Measurements from ENCODE around the gene ELANE. TPM values are rescaled to one million over a fixed set of nuclear protein-coding genes. Genes with fewer than 3 reads are reported as not detected.
"Not testable (repeated sequence)": the region's sequence is repeated elsewhere in the genome, so short reads cannot be mapped to it uniquely, and the experiment has no call there.

The ELANE gene
- total RNA-seq, 1 experiment from 2014 or later = not detected

- H3K9me3 ChIP-seq; H3K9me3 Mint-ChIP-seq (ENCODE audit: unreplicated experiment); intact Hi-C loops (cut with micrococcal nuclease; ENCODE audit: unreplicated experiment); DNase-seq; H3K27me3 ChIP-seq (replicated peaks; ENCODE audit: control insufficient read depth, insufficient read depth, low read length); H3K36me3 ChIP-seq (ENCODE audit: control insufficient read depth, insufficient read depth, low read length); H3K4me1 Mint-ChIP-seq (ENCODE audit: low read depth, unreplicated experiment); H3K4me3 ChIP-seq (ENCODE audit: low read depth, low read length); H3K27me3 Mint-ChIP-seq (ENCODE audit: insufficient read depth, unreplicated experiment); H3K4me3 Mint-ChIP-seq (ENCODE audit: unreplicated experiment); H3K4me1 ChIP-seq; POLR2A ChIA-PET; BruUV-seq (replicated peaks): not testable (repeated sequence)
- CTCF ChIA-PET = interaction anchor here (0.7 to 1.0 kb wide), 2 partner anchors 103 to 106 kb away, joined by 3 to 4 read pairs; no protein-coding TSS in a partner anchor
- Mint-ChIP-seq H3K27ac (ENCODE audit: unreplicated experiment) (peak overlapping the region; percentile 39), H3K36me3 (ENCODE audit: insufficient read depth, unreplicated experiment) (peaks cover 49% of the 10 kb centered on the region)
Measured at GRCh38 chr19:878751-879561, 26.9 kb downstream of the ELANE start.

- H3K27me3 ChIP-seq (replicated peaks; ENCODE audit: control insufficient read depth, insufficient read depth, low read length) = no peaks in the 10 kb centered on the region
- 0 out of 2 replicates have a peak, but pooled peaks cover 1% of the 10 kb centered on the region for H3K36me3 ChIP-seq (ENCODE audit: control insufficient read depth, insufficient read depth, low read length)
- TF ChIP-seq CTCF (IDR thresholded peaks at IDR 0.05; ENCODE audit: insufficient read depth in 1 of 2, low read depth in 1 of 2, low read length in 1 of 2, severe bottlenecking in 1 of 2, unreplicated experiment in 1 of 2) = no peak
- H3K4me3 Mint-ChIP-seq (ENCODE audit: unreplicated experiment) = no peak overlapping the region
- peaks cover 53% of the 10 kb centered on the region for H3K36me3 Mint-ChIP-seq (ENCODE audit: insufficient read depth, unreplicated experiment)
- DNase-seq = no peak
- intact Hi-C loops (cut with micrococcal nuclease; ENCODE audit: unreplicated experiment) = no loop called here
- ChIA-PET POLR2A (no interaction called here), CTCF (interaction anchor here (0.7 to 1.0 kb wide), 2 partner anchors 102 to 105 kb away, joined by 3 to 4 read pairs; no protein-coding TSS in a partner anchor)
- H3K4me3 ChIP-seq (ENCODE audit: low read depth, low read length) = no peak overlapping the region
- no peak overlapping the region for H3K27ac Mint-ChIP-seq (ENCODE audit: unreplicated experiment)
- H3K9me3 Mint-ChIP-seq (ENCODE audit: unreplicated experiment) = no peaks in the 10 kb centered on the region
- no TSS peak for BruUV-seq (replicated peaks)
- H3K27me3 Mint-ChIP-seq (ENCODE audit: insufficient read depth, unreplicated experiment) = no peaks in the 10 kb centered on the region
- no peaks in the 10 kb centered on the region for H3K9me3 ChIP-seq
- peaks cover 14% of the 10 kb centered on the region for H3K4me1 ChIP-seq
- H3K4me1 Mint-ChIP-seq (ENCODE audit: low read depth, unreplicated experiment) = no peaks in the 10 kb centered on the region
Measured at GRCh38 chr19:879711-880438, 27.8 kb downstream of the ELANE start.

GRCh38 chr19:881385-882071, 29.4 kb downstream of the ELANE start:
- H3K4me1 ChIP-seq = peaks cover 14% of the 10 kb centered on the region
- H3K4me3 ChIP-seq (ENCODE audit: low read depth, low read length) = no peak overlapping the region
- H3K4me3 Mint-ChIP-seq (ENCODE audit: unreplicated experiment) = no peak overlapping the region
- H3K27ac Mint-ChIP-seq (ENCODE audit: unreplicated experiment) = no peak overlapping the region
- H3K27me3 ChIP-seq (replicated peaks; ENCODE audit: control insufficient read depth, insufficient read depth, low read length) = no peaks in the 10 kb centered on the region
- CTCF ChIA-PET = interaction anchor here (0.7 kb wide), 1 partner anchor 135 kb away, joined by 3 read pairs; no protein-coding TSS in a partner anchor
- intact Hi-C loops (cut with micrococcal nuclease; ENCODE audit: unreplicated experiment) = no loop called here
- H3K4me1 Mint-ChIP-seq (ENCODE audit: low read depth, unreplicated experiment) = no peaks in the 10 kb centered on the region
- POLR2A ChIA-PET = no interaction called here
- no peaks in the 10 kb centered on the region for H3K27me3 Mint-ChIP-seq (ENCODE audit: insufficient read depth, unreplicated experiment)
- no peak for DNase-seq
- no TSS peak for BruUV-seq (replicated peaks)
- H3K9me3 ChIP-seq = no peaks in the 10 kb centered on the region
- H3K36me3 Mint-ChIP-seq (ENCODE audit: insufficient read depth, unreplicated experiment) = peaks cover 45% of the 10 kb centered on the region
- 0 out of 2 replicates have a peak, but pooled peaks cover 1% of the 10 kb centered on the region for H3K36me3 ChIP-seq (ENCODE audit: control insufficient read depth, insufficient read depth, low read length)
- H3K9me3 Mint-ChIP-seq (ENCODE audit: unreplicated experiment) = no peaks in the 10 kb centered on the region
- TF ChIP-seq CTCF (IDR thresholded peaks at IDR 0.05; ENCODE audit: insufficient read depth in 1 of 2, low read depth in 1 of 2, low read length in 1 of 2, severe bottlenecking in 1 of 2, unreplicated experiment in 1 of 2) = no peak

Data from Caco-2 (cell line).